Upper lobe of left lung (tissue), 6 donors: Measurements from ENCODE around the gene RPL13A. TPM values are rescaled to one million over a fixed set of nuclear protein-coding genes. Genes with fewer than 3 reads are reported as not detected.
A peak's percentile ranks its signal among the peaks of the same experiment; 100 is the strongest.

ENCODE experiments used
- ATAC-seq, 2 donors: fragments of 200-7000 bp; cut with Tn5 transposase; one replicate each; pipeline ENCODE4 v1.9.1; 2022; ENCODE audit warnings: mild to moderate bottlenecking in 2 of 2, moderate library complexity in 2 of 2; ENCODE audit not compliant: low FRiP score in 2 of 2
- DNase-seq, 2 donors: peaks; one replicate each; pipeline ENCODE4 v3.0.0-alpha.2; 2019 to 2020
- H3K27ac ChIP-seq, 4 donors: fragments of 200-600 bp; sonication (generic); one replicate each; pipeline ENCODE4 v1.5.1; 2016 to 2019
- H3K27me3 ChIP-seq, 4 donors: fragments of 200-600 bp; sonication (generic); one replicate each; pipeline ENCODE4 v1.5.1; 2017 to 2019
- H3K36me3 ChIP-seq, 4 donors: fragments of 200-600 bp; sonication (generic); one replicate each; pipeline ENCODE4 v1.5.1; 2016 to 2019
- H3K4me1 ChIP-seq, 4 donors: fragments of 200-600 bp; sonication (generic); one replicate each; pipeline ENCODE4 v1.5.1; 2018 to 2019
- H3K4me3 ChIP-seq, 4 donors: fragments of 200-600 bp; sonication (generic); one replicate each; pipeline ENCODE4 v1.5.1; 2017 to 2019; ENCODE audit warnings: mild to moderate bottlenecking in 2 of 4, moderate library complexity in 1 of 4
- H3K9me3 ChIP-seq, 4 donors: fragments of 200-600 bp; sonication (generic); one replicate each; pipeline ENCODE4 v1.5.1; 2018 to 2019
- EP300 ChIP-seq, 4 donors: sonication (generic); formaldehyde crosslinking; IDR thresholded peaks; one replicate each; pipeline ENCODE4 v1.5.1; 2017; ENCODE audit warnings: antibody characterized with exemption in 4 of 4, control low read depth in 2 of 4
- POLR2A ChIP-seq, 4 donors: fragments of 450-650 bp; IDR thresholded peaks; one replicate each; pipeline ENCODE4 v1.5.1; 2016 to 2017; ENCODE audit warnings: antibody characterized with exemption in 4 of 4, mild to moderate bottlenecking in 2 of 4
- POLR2AphosphoS5 ChIP-seq, 2 donors: sonication (generic); formaldehyde crosslinking; IDR thresholded peaks; one replicate each; pipeline ENCODE4 v1.5.1; 2017; ENCODE audit warnings: antibody characterized with exemption in 2 of 2
- WGBS, 2 donors: methylation state at CpG; one replicate each; pipeline ENCODE4 v1.1.5; 2017 to 2018; 5-methylcytosine and 5-hydroxymethylcytosine counted together
- total RNA-seq, 6 donors: library from RNA; depleted of rRNA in 4 of 6; stranded (reverse); fragments of >200 nt in 4 of 6; gene quantifications; one replicate each; pipeline versions ENCODE4 v1.1.0 to v1.2.1, GENCODE V29; 2016 to 2021
- TF ChIP-seq, protein P1 (sequence below), 6 experiments: fragments of 450-650 bp in 4 of 6; fragments of 200-600 bp in 2 of 6; sonication (generic) in 2 of 6; IDR thresholded peaks; one replicate each; pipeline ENCODE4 v1.5.1; 2016 to 2019; ENCODE audit warnings: antibody characterized with exemption in 6 of 6
- donor health status: DM: no; HTN: no; CAD: no; lungs with moderate emphysema.
- donor health status: DM: no; HTN: yes; CAD: no; lungs with severe emphysema.

Gene RPL13A
- total RNA-seq, 6 donors from 2014 or later: 974 to 2,595 (median 1,696) TPM

DNA sequence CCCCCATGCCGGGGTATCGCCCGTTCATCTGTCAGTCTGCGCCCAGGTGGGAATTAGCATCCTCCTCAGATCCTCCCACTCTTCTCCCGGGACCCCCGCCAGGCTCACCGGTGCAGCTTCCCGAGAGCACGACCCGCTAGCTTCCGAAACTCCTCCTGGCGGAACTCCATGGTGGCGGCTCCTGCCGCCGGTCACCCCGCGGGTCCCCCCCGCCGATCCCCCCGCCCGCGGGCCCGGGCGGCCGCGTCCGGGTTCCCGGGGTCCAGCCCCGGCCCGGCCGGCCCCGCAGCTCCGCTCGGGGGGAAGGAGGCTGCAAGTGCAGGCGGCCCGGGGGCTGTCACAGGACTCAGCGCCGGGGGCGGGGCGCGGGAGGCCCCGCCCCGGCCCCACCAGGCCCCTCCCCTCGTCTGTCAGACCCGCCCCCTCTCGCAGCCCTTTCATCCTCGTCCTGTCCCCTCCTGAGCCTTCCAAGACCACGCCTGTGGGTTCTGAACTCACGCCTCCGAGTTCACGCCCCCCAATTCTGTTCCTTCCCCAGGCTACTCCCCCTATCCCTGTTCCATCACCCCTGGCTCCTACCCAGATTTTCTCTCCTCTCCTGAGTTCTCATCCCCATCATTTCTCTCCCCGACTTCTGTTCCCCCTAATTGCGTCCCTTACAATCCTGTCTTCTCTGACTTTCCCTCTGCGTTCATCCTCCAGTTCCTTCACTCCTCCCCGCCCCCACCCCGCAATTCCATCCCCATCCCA lies 46.0 kb upstream of the RPL13A start, which contains the start of gene SLC17A7:
Gene SLC17A7, minus strand, starts transcription at position 318 of the 750 bp plus-strand sequence. Its CDS starts 148 bp downstream, at position 170.
- H3K9me3 ChIP-seq: no peaks in the 10 kb centered on the region
- H3K27me3 ChIP-seq: peaks cover 0 to 36% (median 19%) of the 10 kb centered on the region in 4 donors
- TF ChIP-seq POLR2AphosphoS5 (IDR thresholded peaks at IDR 0.05): no peak
- TF ChIP-seq POLR2A (IDR thresholded peaks at IDR 0.05): no peak
- TF ChIP-seq EP300 (IDR thresholded peaks at IDR 0.05): no peak
- TF ChIP-seq, protein P1, sequence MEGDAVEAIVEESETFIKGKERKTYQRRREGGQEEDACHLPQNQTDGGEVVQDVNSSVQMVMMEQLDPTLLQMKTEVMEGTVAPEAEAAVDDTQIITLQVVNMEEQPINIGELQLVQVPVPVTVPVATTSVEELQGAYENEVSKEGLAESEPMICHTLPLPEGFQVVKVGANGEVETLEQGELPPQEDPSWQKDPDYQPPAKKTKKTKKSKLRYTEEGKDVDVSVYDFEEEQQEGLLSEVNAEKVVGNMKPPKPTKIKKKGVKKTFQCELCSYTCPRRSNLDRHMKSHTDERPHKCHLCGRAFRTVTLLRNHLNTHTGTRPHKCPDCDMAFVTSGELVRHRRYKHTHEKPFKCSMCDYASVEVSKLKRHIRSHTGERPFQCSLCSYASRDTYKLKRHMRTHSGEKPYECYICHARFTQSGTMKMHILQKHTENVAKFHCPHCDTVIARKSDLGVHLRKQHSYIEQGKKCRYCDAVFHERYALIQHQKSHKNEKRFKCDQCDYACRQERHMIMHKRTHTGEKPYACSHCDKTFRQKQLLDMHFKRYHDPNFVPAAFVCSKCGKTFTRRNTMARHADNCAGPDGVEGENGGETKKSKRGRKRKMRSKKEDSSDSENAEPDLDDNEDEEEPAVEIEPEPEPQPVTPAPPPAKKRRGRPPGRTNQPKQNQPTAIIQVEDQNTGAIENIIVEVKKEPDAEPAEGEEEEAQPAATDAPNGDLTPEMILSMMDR (IDR thresholded peaks at IDR 0.05): no peak
- H3K36me3 ChIP-seq: peaks cover 0 to 5% (median under 1%) of the 10 kb centered on the region in 4 donors
- 11 to 12% methylated on average over 13 to 21 of the region's 56 CpGs for WGBS, 2 donors
- H3K4me1 ChIP-seq: peaks cover 11 to 21% (median 17%) of the 10 kb centered on the region in 4 donors
- DNase-seq (peak; percentile 43 to 89), ATAC-seq (peak in 1 of 2 donors; percentile 46)
- peak within 1 kb of the TSS in 2 of 4 donors; percentile 76 to 79 for H3K27ac ChIP-seq
- H3K4me3 ChIP-seq: peak within 1 kb of the TSS in 3 of 4 donors; percentile 57 to 67 (median 60)

DNA sequence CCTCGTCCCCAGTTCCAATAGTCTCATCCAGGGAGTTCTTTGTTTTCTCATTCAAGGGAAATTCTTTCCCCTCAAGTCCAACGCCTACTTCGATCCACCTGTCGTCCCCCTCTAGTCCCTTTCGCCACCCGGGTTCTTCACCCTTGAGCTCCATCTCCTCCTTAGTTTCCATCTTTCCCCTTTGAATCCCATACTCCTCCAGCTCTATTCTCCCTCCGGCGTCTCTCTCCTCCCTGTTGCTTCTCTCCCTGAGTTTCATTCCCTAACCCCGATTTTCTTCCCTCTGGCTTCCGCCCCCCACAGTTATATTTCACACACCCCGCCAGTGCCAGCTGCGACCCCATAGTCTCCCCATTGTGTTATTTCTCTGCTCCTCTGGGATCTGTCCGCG lies 45.5 kb upstream of the RPL13A start:
- Histone ChIP-seq H3K4me1 (peaks cover 8 to 19% (median 16%) of the 10 kb centered on the region in 4 donors), H3K36me3 (peaks cover 0 to 10% (median 5%) of the 10 kb centered on the region in 4 donors), H3K9me3 (no peaks in the 10 kb centered on the region), H3K27me3 (peaks cover 0 to 32% (median 16%) of the 10 kb centered on the region in 4 donors), H3K27ac (peak overlapping the region in 2 of 4 donors; percentile 76 to 79), H3K4me3 (peak overlapping the region in 2 of 4 donors; percentile 60 to 67)
- ATAC-seq: no peak
- WGBS, 2 donors: 25 to 27% methylated on average over 13 to 14 of the region's 14 CpGs
- TF ChIP-seq, protein P1 (IDR thresholded peaks at IDR 0.05): no peak
- TF ChIP-seq POLR2A (IDR thresholded peaks at IDR 0.05): no peak
- TF ChIP-seq POLR2AphosphoS5 (IDR thresholded peaks at IDR 0.05): no peak
- no peak for TF ChIP-seq EP300 (IDR thresholded peaks at IDR 0.05)
- DNase-seq: no peak

DNA sequence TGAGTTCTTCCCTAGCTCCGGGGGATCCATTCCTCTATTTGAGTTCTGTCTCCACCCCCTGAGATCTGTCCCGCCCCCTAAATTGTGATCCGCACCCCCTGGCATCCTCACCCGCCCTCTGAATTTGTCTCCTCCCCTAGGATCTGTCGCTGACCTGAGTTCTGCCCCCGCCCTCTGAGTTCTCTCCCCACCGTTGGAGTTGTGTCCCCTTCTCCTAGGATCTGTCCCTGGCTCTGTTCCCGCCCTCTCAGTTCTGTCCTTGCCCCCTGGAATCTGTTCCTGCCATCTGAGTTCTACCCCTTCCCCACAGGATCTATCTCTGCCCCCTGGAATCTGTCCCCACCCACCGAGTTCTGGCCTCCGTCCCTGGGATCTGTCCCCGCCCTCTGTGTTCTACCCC lies 45.1 kb upstream of the RPL13A start:
- TF ChIP-seq, protein P1 (IDR thresholded peaks at IDR 0.05): no peak
- TF ChIP-seq POLR2AphosphoS5 (IDR thresholded peaks at IDR 0.05): no peak
- TF ChIP-seq EP300 (IDR thresholded peaks at IDR 0.05): no peak
- no peak for TF ChIP-seq POLR2A (IDR thresholded peaks at IDR 0.05)
- H3K4me1 ChIP-seq: peaks cover 8 to 23% (median 16%) of the 10 kb centered on the region in 4 donors
- H3K27ac ChIP-seq: peak overlapping the region in 2 of 4 donors; percentile 76 to 79
- peak in 1 of 2 donors; percentile 34 for ATAC-seq
- 2 to 12% methylated on average over 11 of the region's 11 CpGs for WGBS, 2 donors
- DNase-seq: no peak
- H3K9me3 ChIP-seq: no peaks in the 10 kb centered on the region
- H3K36me3 ChIP-seq: peaks cover 0 to 14% (median 7%) of the 10 kb centered on the region in 4 donors
- peaks cover 0 to 28% (median 12%) of the 10 kb centered on the region in 4 donors for H3K27me3 ChIP-seq
- peak overlapping the region in 3 of 4 donors; percentile 57 to 67 (median 60) for H3K4me3 ChIP-seq

DNA sequence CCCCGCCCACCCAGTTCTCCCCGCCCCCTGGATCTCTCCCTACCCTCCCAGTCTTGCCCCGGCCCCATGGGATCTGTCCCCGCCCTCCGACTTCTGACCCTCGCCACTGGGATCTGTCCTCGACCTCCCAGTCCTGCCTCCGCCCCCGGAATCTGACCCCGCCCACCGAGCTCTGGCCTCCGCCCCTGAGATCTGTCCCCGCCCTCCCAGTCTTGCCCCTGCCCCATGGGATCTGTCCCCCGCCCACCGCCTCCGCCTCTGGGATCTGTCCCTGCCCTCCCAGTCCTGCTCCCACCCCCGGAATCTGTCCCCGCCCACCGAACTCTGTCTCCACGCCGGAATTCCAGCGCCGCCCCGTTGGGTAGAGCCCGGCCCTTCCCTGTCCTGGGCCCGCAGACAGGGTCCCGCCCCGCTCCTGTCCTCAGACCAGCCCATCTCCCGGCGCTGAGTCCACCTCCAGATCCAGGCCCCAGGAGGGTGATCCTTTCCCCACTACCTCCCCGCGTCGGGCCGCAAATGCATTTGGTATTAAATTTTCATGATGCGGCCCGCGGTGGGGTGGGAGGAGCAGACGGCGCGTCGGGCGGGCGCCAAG lies 44.5 kb upstream of the RPL13A start:
- Histone ChIP-seq H3K9me3 (no peaks in the 10 kb centered on the region), H3K36me3 (peaks cover 0 to 14% (median 9%) of the 10 kb centered on the region in 4 donors), H3K4me1 (peaks cover 8 to 28% (median 16%) of the 10 kb centered on the region in 4 donors), H3K27ac (peak overlapping the region; percentile 31 to 79 (median 61)), H3K4me3 (peak overlapping the region; percentile 57 to 67 (median 59)), H3K27me3 (peaks cover 0 to 26% (median 11%) of the 10 kb centered on the region in 4 donors)
- 0% methylated on average over 5 to 31 of the region's 43 CpGs for WGBS, 2 donors
- ATAC-seq (peak; percentile 86 to 88), DNase-seq (peak; percentile 94 to 98)
- TF ChIP-seq POLR2AphosphoS5 (IDR thresholded peaks at IDR 0.05) (peak in 1 of 2 donors; percentile 8), POLR2A (IDR thresholded peaks at IDR 0.05) (no peak)
